H1 (cell line): ENCODE data around the gene DTNB. TPM values are rescaled to one million over a fixed set of nuclear protein-coding genes. Genes with fewer than 3 reads are reported as not detected.

Experiments
- ATF2 ChIP-seq: IDR thresholded peaks from 2 replicates; pipeline ENCODE4 v1.6.1; 2012; ENCODE audit warnings: low read length, inconsistent platforms
- TCF12 ChIP-seq: IDR thresholded peaks from 2 replicates; pipeline ENCODE4 v1.6.1; 2011; ENCODE audit warnings: low read depth, mild to moderate bottlenecking, low read length
- polyA plus RNA-seq, 7 experiments: library from polyadenylated mRNA; depleted of rRNA in 3 of 7; stranded (reverse) in 5 of 7; unstranded in 2 of 7; fragments of >200 nt in 5 of 7; fragments of 200-250 nt in 2 of 7; gene quantifications; 1 replicate in 5 of 7; 2 replicates in 1 of 7; 4 replicates in 1 of 7; pipeline versions ENCODE4 v1.2.1 to v1.2.3, GENCODE V29; 2011 to 2013; ENCODE audit warnings: missing spikeins in 2 of 7, mixed read lengths in 2 of 7
- total RNA-seq: library from RNA; stranded (reverse); fragmentation: NEBNext Ultra II Directional; extraction: Animal tissue kit (Norgen Biotek cat#: 25700); gene quantifications from 2 replicates; pipeline ENCODE4 v1.2.1, GENCODE V29; 2021

DTNB gene
- total and polyA plus RNA-seq, 2 of the 8 experiments (the other 6 are each of a cell fraction or from before 2014, with no cell fraction given) = 39.6 to 49.5 TPM

GRCh38 chr2:25582077-25582830, 91.1 kb downstream of the DTNB start (continued):
- TF ChIP-seq ATF2 (no peak), TCF12 (no peak)
